K562 (cell line): ENCODE results near the gene GAPDHS. TPM values are rescaled to one million over a fixed set of nuclear protein-coding genes. Genes with fewer than 3 reads are reported as not detected.

Source experiments
- ARID3A ChIP-seq: IDR thresholded peaks from 2 replicates; pipeline ENCODE4 v1.6.1; 2012; ENCODE audit warnings: low read depth, low read length, improper control_type of control experiment, borderline replicate concordance
- CUX1 ChIP-seq: fragments of 200-800 bp; sonication (Bioruptor generic); IDR thresholded peaks from 2 replicates; pipeline ENCODE4 v1.6.1; 2016; ENCODE audit warnings: missing genetic modification characterization, missing compliant biosample characterization
- ETS1 ChIP-seq: conservative IDR thresholded peaks from 2 replicates; pipeline ENCODE4 v1.6.1; 2011; ENCODE audit warnings: low read depth, mild to moderate bottlenecking, low read length; ENCODE audit not compliant: control insufficient read depth
- HMG20B ChIP-seq: fragments of 250-450 bp; sonication (Bioruptor Pico); IDR thresholded peaks from 2 replicates; pipeline ENCODE4 v1.5.0; 2021; ENCODE audit warnings: mild to moderate bottlenecking
- MBD2 ChIP-seq: sonication (generic); IDR thresholded peaks from 2 replicates; pipeline ENCODE4 v1.6.1; 2016; ENCODE audit warnings: low read depth, borderline replicate concordance
- NFIC ChIP-seq: fragments of 450-650 bp; IDR thresholded peaks from 2 replicates; pipeline ENCODE4 v1.6.1; 2017; ENCODE audit warnings: mild to moderate bottlenecking, inconsistent platforms
- POU5F1 ChIP-seq: fragments of 150-350 bp; IDR thresholded peaks from 2 replicates; pipeline ENCODE4 v1.6.1; 2014; ENCODE audit warnings: borderline replicate concordance, low read length, low read depth, mild to moderate bottlenecking; ENCODE audit not compliant: partially characterized antibody
- SMARCB1 ChIP-seq: IDR thresholded peaks from 2 replicates; pipeline ENCODE4 v1.6.1; 2011; ENCODE audit warnings: improper control_type of control experiment, low read depth; ENCODE audit not compliant: insufficient read length
- TCF3 ChIP-seq: sonication (generic); formaldehyde crosslinking; IDR thresholded peaks from 2 replicates; pipeline ENCODE4 v1.4.0; 2020; ENCODE audit warnings: mild to moderate bottlenecking, missing genetic modification reagents
- THRA ChIP-seq: fragments of 450-650 bp; IDR thresholded peaks from 2 replicates; pipeline ENCODE4 v1.6.1; 2017; ENCODE audit warnings: mild to moderate bottlenecking, moderate library complexity
- ZNF764 ChIP-seq: fragments of 250-450 bp; sonication (Bioruptor Pico); IDR thresholded peaks from 2 replicates; pipeline ENCODE4 v1.4.0; 2020; ENCODE audit warnings: low read depth, mild to moderate bottlenecking, moderate library complexity
- polyA plus RNA-seq, 8 experiments: library from polyadenylated mRNA; depleted of rRNA in 4 of 8; stranded (reverse) in 5 of 8; unstranded in 3 of 8; fragments of >200 nt; fragmentation: Nextera tagmentation in 2 of 8; fragmentation: Illumina TruSeq in 1 of 8; extraction: Ambion mirVana in 2 of 8; extraction: Trizol in 1 of 8; gene quantifications; 2 replicates each; pipeline versions ENCODE4 v1.2.1 to v1.2.3, GENCODE V29; 2011 to 2014; ENCODE audit warnings: inconsistent platforms in 1 of 8, missing spikeins in 1 of 8
- total RNA-seq, 7 experiments: library from RNA; depleted of rRNA in 6 of 7; stranded (reverse); fragments of >200 nt in 6 of 7; fragmentation: Illumina TruSeq in 2 of 7; extraction: Trizol in 2 of 7; gene quantifications; 2 replicates each; pipeline versions ENCODE4 v1.2.1 to v1.2.3, GENCODE V29; 2011 to 2021; ENCODE audit warnings: low replicate concordance in 1 of 7

The GAPDHS gene
- total and polyA plus RNA-seq, 9 of the 15 experiments (the other 6 are each of a cell fraction or from before 2014, with no cell fraction given) = 0.08 to 0.12 TPM; not detected in 7

GRCh38 chr19:35557539-35558399, 24.5 kb downstream of the GAPDHS start (continued):
- TF ChIP-seq TCF3 (CRISPR knock-in tag) (peak; percentile 12; the same call in 1 of the 2 replicates), ETS1 (no peak), NFIC (peak; percentile 29; the same call in 1 of the 2 replicates), HMG20B (CRISPR knock-in tag) (no peak), CUX1 (no peak), ZNF764 (CRISPR knock-in tag) (no peak), THRA (no peak), MBD2 (no peak), SMARCB1 (no peak), POU5F1 (no peak), ARID3A (no peak)
